WTC11 (cell line): Measurements from ENCODE around the gene C1QC. TPM values are rescaled to one million over a fixed set of nuclear protein-coding genes. Genes with fewer than 3 reads are reported as not detected.

Source experiments
- ATAC-seq: fragments of 200-7000 bp; cut with Tn5 transposase; 2 replicates; pipeline ENCODE4 v1.10.0; 2021; ENCODE audit warnings: mild to moderate bottlenecking, moderate library complexity
- CTCF ChIA-PET: fragments of 300-600 bp; sonication (Branson Sonifier 250); formaldehyde crosslinking; loops from one replicate; lab custom pipeline; 2021; ENCODE audit warnings: antibody characterized with exemption; lab: Charles Lee
- POLR2A ChIA-PET: fragments of 350-600 bp; sonication (Branson Sonifier 250); formaldehyde crosslinking; loops from one replicate; lab custom pipeline; 2021; ENCODE audit warnings: antibody characterized with exemption; lab: Charles Lee
- DNase-seq: peaks from one replicate; pipeline ENCODE4 v3.0.0; 2021; ENCODE audit warnings: low spot score
- H3K27ac Mint-ChIP-seq: 2 replicates; pipeline ENCODE4 v1.8.0; 2021; ENCODE audit warnings: mixed read lengths
- H3K27me3 Mint-ChIP-seq: 2 replicates; pipeline ENCODE4 v1.8.0; 2021; ENCODE audit warnings: low read depth, mild to moderate bottlenecking, moderate library complexity, mixed read lengths
- H3K36me3 Mint-ChIP-seq: 2 replicates; pipeline ENCODE4 v1.8.0; 2021; ENCODE audit warnings: mixed read lengths
- H3K4me1 Mint-ChIP-seq: 2 replicates; pipeline ENCODE4 v1.8.0; 2022; ENCODE audit warnings: mixed read lengths
- H3K4me3 Mint-ChIP-seq: 2 replicates; pipeline ENCODE4 v1.8.0; 2021; ENCODE audit warnings: mild to moderate bottlenecking, moderate library complexity, mixed read lengths
- H3K9me3 Mint-ChIP-seq: 2 replicates; pipeline ENCODE4 v1.8.0; 2021; ENCODE audit warnings: mixed read lengths
- AFF4 ChIP-seq: sonication (generic); formaldehyde crosslinking; IDR thresholded peaks from 2 replicates; pipeline ENCODE4 v1.8.1; 2023; ENCODE audit warnings: mild to moderate bottlenecking, missing genetic modification reagents, borderline replicate concordance
- AR ChIP-seq: fragments of 250-450 bp; sonication (Bioruptor Pico); IDR thresholded peaks from 2 replicates; pipeline ENCODE4 v1.9.0; 2021; ENCODE audit warnings: mild to moderate bottlenecking
- ATF1 ChIP-seq: sonication (generic); formaldehyde crosslinking; IDR thresholded peaks from 2 replicates; pipeline ENCODE4 v1.8.1; 2023; ENCODE audit warnings: mild to moderate bottlenecking, moderate library complexity, missing genetic modification reagents
- E2F4 ChIP-seq: sonication (generic); formaldehyde crosslinking; IDR thresholded peaks from 2 replicates; pipeline ENCODE4 v1.8.1; 2022; ENCODE audit warnings: low read depth, mild to moderate bottlenecking, moderate library complexity, missing genetic modification reagents, borderline replicate concordance
- ELF4 ChIP-seq: sonication (generic); formaldehyde crosslinking; IDR thresholded peaks from 2 replicates; pipeline ENCODE4 v1.8.1; 2022; ENCODE audit warnings: low read depth, mild to moderate bottlenecking, moderate library complexity, missing genetic modification reagents
- FOXJ3 ChIP-seq: sonication (generic); formaldehyde crosslinking; IDR thresholded peaks from 2 replicates; pipeline ENCODE4 v1.9.0; 2021; ENCODE audit warnings: missing genetic modification reagents, mild to moderate bottlenecking, borderline replicate concordance
- FOXP1 ChIP-seq: sonication (generic); formaldehyde crosslinking; IDR thresholded peaks from 2 replicates; pipeline ENCODE4 v1.8.0; 2022; ENCODE audit warnings: missing genetic modification reagents, mild to moderate bottlenecking, moderate library complexity, borderline replicate concordance
- JAZF1 ChIP-seq: fragments of 250-450 bp; sonication (Bioruptor Pico); IDR thresholded peaks from 2 replicates; pipeline ENCODE4 v1.9.0; 2021; ENCODE audit warnings: moderate library complexity, mild to moderate bottlenecking, inconsistent platforms
- JUN ChIP-seq: sonication (generic); formaldehyde crosslinking; IDR thresholded peaks from 2 replicates; pipeline ENCODE4 v1.8.0; 2023; ENCODE audit warnings: mild to moderate bottlenecking, missing genetic modification reagents
- NR2C2 ChIP-seq: sonication (generic); formaldehyde crosslinking; IDR thresholded peaks from 2 replicates; pipeline ENCODE4 v1.8.0; 2022; ENCODE audit warnings: mild to moderate bottlenecking, missing genetic modification reagents
- PRRX2 ChIP-seq: fragments of 250-450 bp; sonication (Bioruptor Pico); IDR thresholded peaks from 2 replicates; pipeline ENCODE4 v1.8.0; 2021; ENCODE audit warnings: mild to moderate bottlenecking
- SOX15 ChIP-seq: fragments of 250-450 bp; sonication (Bioruptor Pico); IDR thresholded peaks from 2 replicates; pipeline ENCODE4 v1.9.0; 2021; ENCODE audit warnings: mild to moderate bottlenecking
- TEAD4 ChIP-seq: sonication (generic); formaldehyde crosslinking; IDR thresholded peaks from 2 replicates; pipeline ENCODE4 v1.8.0; 2022; ENCODE audit warnings: mild to moderate bottlenecking, missing genetic modification reagents
- ZMAT4 ChIP-seq: fragments of 250-450 bp; sonication (Bioruptor Pico); IDR thresholded peaks from 2 replicates; pipeline ENCODE4 v1.9.0; 2021; ENCODE audit warnings: mild to moderate bottlenecking
- ZNF138 ChIP-seq: sonication (generic); formaldehyde crosslinking; conservative IDR thresholded peaks from 2 replicates; pipeline ENCODE4 v1.8.1; 2022; ENCODE audit warnings: mild to moderate bottlenecking, moderate library complexity, missing genetic modification reagents
- ZNF396 ChIP-seq: fragments of 250-450 bp; sonication (Bioruptor Pico); IDR thresholded peaks from 2 replicates; pipeline ENCODE4 v1.8.0; 2021; ENCODE audit warnings: mild to moderate bottlenecking, moderate library complexity, borderline replicate concordance
- ZNF512 ChIP-seq: sonication (generic); formaldehyde crosslinking; IDR thresholded peaks from 2 replicates; pipeline ENCODE4 v1.8.1; 2022; ENCODE audit warnings: missing genetic modification reagents, borderline replicate concordance
- ZNF671 ChIP-seq: fragments of 250-450 bp; sonication (Bioruptor Pico); IDR thresholded peaks from 2 replicates; pipeline ENCODE4 v1.8.0; 2021; ENCODE audit warnings: mild to moderate bottlenecking
- total RNA-seq: library from RNA; stranded (reverse); gene quantifications from 3 replicates; pipeline ENCODE4 v1.2.3, GENCODE V29; 2021

The C1QC gene
- total RNA-seq, 1 experiment from 2014 or later, result 0.28 TPM

- Mint-ChIP-seq H3K4me1 (no peaks in the 10 kb centered on the region; the same call in 1 of the 2 replicates), H3K27me3 (no peaks in the 10 kb centered on the region; the same call in 1 of the 2 replicates), H3K36me3 (no peaks in the 10 kb centered on the region), H3K9me3 (no peaks in the 10 kb centered on the region), H3K4me3 (peak overlapping the region; percentile 47; the same call in 1 of the 2 replicates), H3K27ac (peak overlapping the region; percentile 13; the same call in 1 of the 2 replicates)
- ChIA-PET POLR2A (no interaction called here), CTCF (interaction anchor here (0.6 to 2.8 kb wide), 9 partner anchors 12 to 303 kb away, joined by 3 to 16 read pairs (median 7); no protein-coding TSS in a partner anchor)
- ATAC-seq, result no peak
- no peak for TF ChIP-seq AFF4
- no peak for TF ChIP-seq AR (CRISPR knock-in tag)
- TF ChIP-seq ZNF512 (CRISPR knock-in tag), result no peak
- no peak for TF ChIP-seq JUN
- TF ChIP-seq ZMAT4 (CRISPR knock-in tag), result no peak
- TF ChIP-seq NR2C2, result no peak
- no peak for TF ChIP-seq JAZF1 (CRISPR knock-in tag)
- TF ChIP-seq ATF1 (CRISPR knock-in tag), result no peak
- TF ChIP-seq SOX15 (CRISPR knock-in tag), result no peak
- TF ChIP-seq PRRX2 (CRISPR knock-in tag), result no peak
- TF ChIP-seq ZNF138 (CRISPR knock-in tag), result no peak
- TF ChIP-seq E2F4 (CRISPR knock-in tag), result no peak
- TF ChIP-seq TEAD4 (CRISPR knock-in tag), result no peak
- no peak for TF ChIP-seq FOXJ3 (CRISPR knock-in tag)
- no peak for TF ChIP-seq ZNF671 (CRISPR knock-in tag)
- TF ChIP-seq ZNF396 (CRISPR knock-in tag), result no peak
- no peak for TF ChIP-seq ELF4 (CRISPR knock-in tag)
- TF ChIP-seq FOXP1 (CRISPR knock-in tag), result no peak
- DNase-seq, result no peak
These were observed 18.4 kb downstream of the C1QC start for GRCh38 chr1:22661880-22662279.
